ENCODE results near the gene TIAL1.

TIAL1 gene

GRCh38 chr10:119642556-119643111 is 45.9 kb upstream of the TIAL1 start:
- no peak for TF ChIP-seq TEAD4 (IDR thresholded peaks at IDR 0.05)
- no peak for TF ChIP-seq TCF12 (IDR thresholded peaks at IDR 0.05; ENCODE audit: low read depth)
- TF ChIP-seq ZBTB7A (IDR thresholded peaks at IDR 0.05; ENCODE audit: low read depth), result no peak
- TF ChIP-seq EP300 (IDR thresholded peaks at IDR 0.05; ENCODE audit: borderline replicate concordance), result no peak
- no peak for TF ChIP-seq MAX (IDR thresholded peaks at IDR 0.05)
- TF ChIP-seq RAD21 (IDR thresholded peaks at IDR 0.05; ENCODE audit: low read depth), result no peak
- TF ChIP-seq USF1 (IDR thresholded peaks at IDR 0.05), result no peak
- no peak for TF ChIP-seq CEBPB (IDR thresholded peaks at IDR 0.05)
- no peak for TF ChIP-seq CREB1 (IDR thresholded peaks at IDR 0.05; ENCODE audit: low read depth)
- no peak for TF ChIP-seq EGR1 (IDR thresholded peaks at IDR 0.05)
- TF ChIP-seq REST (IDR thresholded peaks at IDR 0.05; ENCODE audit: low read depth), result no peak
- no peak for TF ChIP-seq FOXM1 (IDR thresholded peaks at IDR 0.05; ENCODE audit: borderline replicate concordance, low read depth)
- TF ChIP-seq YY1 (IDR thresholded peaks at IDR 0.05; ENCODE audit: low read depth), result no peak
- TF ChIP-seq TAF1 (IDR thresholded peaks at IDR 0.05; ENCODE audit: low read depth), result no peak
- TF ChIP-seq NFIC (IDR thresholded peaks at IDR 0.05), result no peak

- TF ChIP-seq USF1 (IDR thresholded peaks at IDR 0.05), result no peak
- no peak for TF ChIP-seq TEAD4 (IDR thresholded peaks at IDR 0.05)
- no peak for TF ChIP-seq RAD21 (IDR thresholded peaks at IDR 0.05; ENCODE audit: low read depth)
- no peak for TF ChIP-seq YY1 (IDR thresholded peaks at IDR 0.05; ENCODE audit: low read depth)
- no peak for TF ChIP-seq CREB1 (IDR thresholded peaks at IDR 0.05; ENCODE audit: low read depth)
- no peak for TF ChIP-seq REST (IDR thresholded peaks at IDR 0.05; ENCODE audit: low read depth)
Measured at GRCh38 chr10:119640875-119641526, 44.2 kb upstream of the TIAL1 start.

GRCh38 chr10:119640384-119640783 is 43.6 kb upstream of the TIAL1 start:
- TF ChIP-seq USF1 (IDR thresholded peaks at IDR 0.05) (no peak), TCF12 (IDR thresholded peaks at IDR 0.05; ENCODE audit: low read depth) (no peak), CREB1 (IDR thresholded peaks at IDR 0.05; ENCODE audit: low read depth) (no peak), TEAD4 (IDR thresholded peaks at IDR 0.05) (no peak), NFIC (IDR thresholded peaks at IDR 0.05) (no peak), TAF1 (IDR thresholded peaks at IDR 0.05; ENCODE audit: low read depth) (no peak), FOXM1 (IDR thresholded peaks at IDR 0.05; ENCODE audit: borderline replicate concordance, low read depth) (no peak), EP300 (IDR thresholded peaks at IDR 0.05; ENCODE audit: borderline replicate concordance) (no peak), ZBTB7A (IDR thresholded peaks at IDR 0.05; ENCODE audit: low read depth) (no peak), EGR1 (IDR thresholded peaks at IDR 0.05) (no peak), MAX (IDR thresholded peaks at IDR 0.05) (no peak), REST (IDR thresholded peaks at IDR 0.05; ENCODE audit: low read depth) (no peak), CEBPB (IDR thresholded peaks at IDR 0.05) (no peak)

GRCh38 chr10:119638982-119639381 is 42.2 kb upstream of the TIAL1 start:
- TF ChIP-seq CREB1 (IDR thresholded peaks at IDR 0.05; ENCODE audit: low read depth), result no peak

Measured in Ishikawa (cell line).